Hematopoietic multipotent progenitor cell treated with erythropoietin and hydrocortisone succinate and interleukin-3 and kit ligand, for 8 days (in vitro differentiated cells): ENCODE measurements around the gene AMPD3.

Experiments used
- DNase-seq: peaks from one replicate; pipeline ENCODE4 v3.0.0-alpha.2; 2015

The AMPD3 gene

GRCh38 chr11:10542776-10543175 lies 87.7 kb downstream of the AMPD3 start:
- no peak for DNase-seq

- DNase-seq, result no peak
Measured at GRCh38 chr11:10543782-10544181, 88.7 kb downstream of the AMPD3 start.

GRCh38 chr11:10544491-10545465 lies 89.7 kb downstream of the AMPD3 start:
- no peak for DNase-seq

GRCh38 chr11:10550503-10551289 lies 95.6 kb downstream of the AMPD3 start:
- no peak for DNase-seq

- no peak for DNase-seq
Measured at GRCh38 chr11:10551290-10551592, 96.2 kb downstream of the AMPD3 start.

GRCh38 chr11:10551845-10552352 lies 96.8 kb downstream of the AMPD3 start:
- DNase-seq, result no peak

GRCh38 chr11:10556590-10556989 lies 101.5 kb downstream of the AMPD3 start:
- no peak for DNase-seq
